ENCODE measurements around the gene KLHL12.

KLHL12 gene

DNA sequence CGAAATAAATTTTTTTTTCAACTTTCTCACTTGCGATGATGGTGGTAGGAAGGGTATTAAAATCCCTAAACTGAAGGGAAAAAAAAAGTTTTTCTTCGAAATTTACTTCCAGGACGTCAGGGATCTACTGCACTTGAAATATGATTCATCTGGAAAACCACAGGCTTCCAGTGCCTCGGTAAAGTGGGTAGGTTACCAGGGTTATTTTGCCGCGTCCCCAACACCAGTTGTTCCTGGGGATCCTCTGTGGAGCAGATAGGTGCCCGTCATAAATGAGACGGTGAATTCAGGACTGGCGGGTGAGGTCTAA, 38.9 kb downstream of the KLHL12 start:
- POLR2A ChIA-PET = interaction anchor here (0.7 to 1.2 kb wide), 2 partner anchors 78 to 82 kb away, joined by 3 to 9 read pairs; partner anchors contain the start of gene PCAT6
- TF ChIP-seq CTCF (IDR thresholded peaks at IDR 0.05; ENCODE audit: insufficient read depth, low read length, missing control alignments) = no peak
- CTCF ChIA-PET = interaction anchor here (0.7 to 1.9 kb wide), 3 partner anchors 11 to 80 kb away, joined by 3 to 5 read pairs (median 4); no protein-coding TSS in a partner anchor
- no peak for DNase-seq (ENCODE audit: low read depth, low spot score)
- H3K4me3 ChIP-seq (ENCODE audit: low read depth, low read length) = peak overlapping the region; percentile 96

DNA sequence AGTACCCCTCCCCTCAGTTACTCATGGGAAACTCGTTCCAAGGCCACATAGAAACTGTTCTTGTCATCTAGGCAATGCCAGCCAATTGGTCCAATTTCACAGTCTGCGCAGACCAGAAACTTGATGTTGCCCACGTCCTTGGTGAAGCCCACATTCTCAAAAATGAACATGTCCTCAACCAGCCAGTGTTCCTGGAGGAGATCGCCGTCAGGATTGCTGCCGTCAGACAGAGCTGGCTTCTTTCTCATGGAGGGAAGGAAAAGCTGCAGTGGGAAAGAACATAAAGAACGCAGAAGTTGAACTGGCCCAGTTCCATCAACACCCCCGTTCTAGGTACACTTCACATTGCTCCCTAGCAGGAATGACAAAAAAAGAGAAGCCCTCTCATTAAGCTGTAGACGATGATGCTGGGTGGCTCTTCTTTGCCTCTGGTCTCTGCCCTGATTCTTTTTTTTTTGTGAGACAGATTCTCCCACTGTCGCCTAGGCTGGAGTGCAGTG, 46.0 kb downstream of the KLHL12 start:
- ChIA-PET CTCF (no interaction called here), POLR2A (no interaction called here)
- H3K4me3 ChIP-seq (ENCODE audit: low read depth, low read length) = no peak overlapping the region
- no peak for DNase-seq (ENCODE audit: low read depth, low spot score)
- TF ChIP-seq CTCF (IDR thresholded peaks at IDR 0.05; ENCODE audit: insufficient read depth, low read length, missing control alignments) = no peak

GRCh38 chr1:202880062-202880461, 47.0 kb downstream of the KLHL12 start:
- no peak overlapping the region for H3K4me3 ChIP-seq (ENCODE audit: low read depth, low read length)
- CTCF ChIA-PET = no interaction called here
- no peak for DNase-seq (ENCODE audit: low read depth, low spot score)
- TF ChIP-seq CTCF (IDR thresholded peaks at IDR 0.05; ENCODE audit: insufficient read depth, low read length, missing control alignments) = no peak
- POLR2A ChIA-PET = no interaction called here

DNA sequence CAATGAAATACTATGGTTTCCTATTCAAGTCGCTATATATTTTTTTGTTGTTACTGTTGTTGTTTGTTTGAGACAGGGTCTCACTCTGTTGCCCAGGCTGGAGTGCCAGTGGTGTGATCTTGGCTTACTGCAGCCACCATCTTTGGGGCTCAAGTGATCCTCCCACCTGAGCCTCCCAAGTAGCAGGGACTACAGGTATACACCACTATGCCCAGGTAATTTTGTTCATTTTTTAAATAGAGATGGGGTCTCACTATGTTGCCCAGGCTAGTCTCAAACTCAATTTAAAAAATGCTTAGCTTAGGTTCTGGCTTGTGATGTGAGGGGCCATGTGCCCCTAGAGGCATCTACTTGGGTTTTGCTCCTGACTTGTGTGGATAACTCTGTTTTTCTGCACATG, 47.9 kb downstream of the KLHL12 start:
- no peak for TF ChIP-seq CTCF (IDR thresholded peaks at IDR 0.05; ENCODE audit: insufficient read depth, low read length, missing control alignments)
- no peak for DNase-seq (ENCODE audit: low read depth, low spot score)
- CTCF ChIA-PET = no interaction called here
- POLR2A ChIA-PET = no interaction called here
- no peak overlapping the region for H3K4me3 ChIP-seq (ENCODE audit: low read depth, low read length)

GRCh38 chr1:202873026-202873425, 54.0 kb downstream of the KLHL12 start:
- no peak overlapping the region for H3K4me3 ChIP-seq (ENCODE audit: low read depth, low read length)
- ChIA-PET POLR2A (no interaction called here), CTCF (interaction anchor here (0.9 kb wide), 1 partner anchor 11 kb away, joined by 3 read pairs; no protein-coding TSS in a partner anchor)
- no peak for DNase-seq (ENCODE audit: low read depth, low spot score)
- no peak for TF ChIP-seq CTCF (IDR thresholded peaks at IDR 0.05; ENCODE audit: insufficient read depth, low read length, missing control alignments)

GRCh38 chr1:202871367-202871766, 55.7 kb downstream of the KLHL12 start:
- CTCF ChIA-PET = interaction anchor here (1.0 kb wide), 1 partner anchor 11 kb away, joined by 3 read pairs; no protein-coding TSS in a partner anchor

More at GRCh38 chr1:202871367-202871766, 55.7 kb downstream of the KLHL12 start:
- POLR2A ChIA-PET = no interaction called here
- no peak overlapping the region for H3K4me3 ChIP-seq (ENCODE audit: low read depth, low read length)
- TF ChIP-seq CTCF (IDR thresholded peaks at IDR 0.05; ENCODE audit: insufficient read depth, low read length, missing control alignments) = no peak
- no peak for DNase-seq (ENCODE audit: low read depth, low spot score)

Measured in AG04449 (cell line).